HepG2 (cell line): ENCODE data around the gene CMIP. TPM values are rescaled to one million over a fixed set of nuclear protein-coding genes. Genes with fewer than 3 reads are reported as not detected.

ENCODE experiments used
- BRD4 ChIP-seq: sonication (generic); formaldehyde crosslinking; IDR thresholded peaks from 2 replicates; pipeline ENCODE4 v1.4.0; 2020; ENCODE audit warnings: missing genetic modification reagents
- EHMT2 ChIP-seq: fragments of 200-600 bp; sonication (generic); IDR thresholded peaks from 2 replicates; pipeline ENCODE4 v1.7.0; 2017; ENCODE audit warnings: antibody characterized with exemption, low read depth, low read length, borderline replicate concordance
- FOSL2 ChIP-seq: sonication (generic); formaldehyde crosslinking; IDR thresholded peaks from 2 replicates; pipeline ENCODE4 v1.4.0; 2020; ENCODE audit warnings: missing genetic modification reagents
- GTF3A ChIP-seq: sonication (generic); formaldehyde crosslinking; conservative IDR thresholded peaks from 2 replicates; pipeline ENCODE4 v1.4.0; 2020; ENCODE audit warnings: mild to moderate bottlenecking, missing genetic modification reagents
- JUN ChIP-seq: sonication (generic); formaldehyde crosslinking; IDR thresholded peaks from 2 replicates; pipeline ENCODE4 v1.4.0; 2020; ENCODE audit warnings: mild to moderate bottlenecking, missing genetic modification reagents
- KMT2A ChIP-seq: sonication (generic); formaldehyde crosslinking; IDR thresholded peaks from 2 replicates; pipeline ENCODE4 v1.4.0; 2020; ENCODE audit warnings: missing genetic modification reagents
- POLR2G ChIP-seq: fragments of 200-400 bp; formaldehyde crosslinking; IDR thresholded peaks from 2 replicates; pipeline ENCODE4 v1.6.1; 2018; ENCODE audit warnings: mild to moderate bottlenecking, low read depth, low read length, moderate library complexity
- SALL1 ChIP-seq: sonication (generic); formaldehyde crosslinking; IDR thresholded peaks from 2 replicates; pipeline ENCODE4 v1.8.0; 2022; ENCODE audit warnings: mild to moderate bottlenecking, missing genetic modification reagents
- SP1 ChIP-seq, 2 experiments: fragments of 450-650 bp in 1 of 2; sonication (generic) in 1 of 2; formaldehyde crosslinking in 1 of 2; IDR thresholded peaks; 2 replicates each; pipeline versions ENCODE4 v1.4.0 to v1.6.1; 2016 to 2020; ENCODE audit warnings: missing genetic modification reagents in 1 of 2
- TOPORS ChIP-seq: sonication (generic); formaldehyde crosslinking; IDR thresholded peaks from 2 replicates; pipeline ENCODE4 v1.8.0; 2023; ENCODE audit warnings: mild to moderate bottlenecking, missing genetic modification reagents
- U2AF2 ChIP-seq: fragments of 200-400 bp; formaldehyde crosslinking; IDR thresholded peaks from 2 replicates; pipeline ENCODE4 v1.6.1; 2017; ENCODE audit warnings: low read depth, mild to moderate bottlenecking, low read length
- ZMYM4 ChIP-seq: sonication (generic); formaldehyde crosslinking; IDR thresholded peaks from 2 replicates; pipeline ENCODE4 v1.8.1; 2023; ENCODE audit warnings: mild to moderate bottlenecking, missing genetic modification reagents
- ZNF121 ChIP-seq: sonication (generic); formaldehyde crosslinking; IDR thresholded peaks from 2 replicates; pipeline ENCODE4 v1.5.0; 2020; ENCODE audit warnings: mild to moderate bottlenecking, missing genetic modification reagents
- ZNF317 ChIP-seq: sonication (generic); formaldehyde crosslinking; IDR thresholded peaks from 2 replicates; pipeline ENCODE4 v1.5.0; 2020; ENCODE audit warnings: mild to moderate bottlenecking, missing genetic modification reagents
- ZNF777 ChIP-seq: sonication (generic); formaldehyde crosslinking; IDR thresholded peaks from 2 replicates; pipeline ENCODE4 v1.4.0; 2020; ENCODE audit warnings: missing genetic modification reagents
- ZNF780A ChIP-seq: sonication (generic); formaldehyde crosslinking; IDR thresholded peaks from 2 replicates; pipeline ENCODE4 v1.8.0; 2022; ENCODE audit warnings: mild to moderate bottlenecking, missing genetic modification reagents, moderate library complexity
- ZNF781 ChIP-seq: sonication (generic); formaldehyde crosslinking; IDR thresholded peaks from 2 replicates; pipeline ENCODE4 v1.5.1; 2020; ENCODE audit warnings: borderline replicate concordance, mild to moderate bottlenecking, missing genetic modification reagents; ENCODE audit errors: not compliant biosample characterization
- polyA plus RNA-seq, 8 experiments: library from polyadenylated mRNA; depleted of rRNA in 3 of 8; stranded (reverse) in 7 of 8; unstranded in 1 of 8; fragments of >200 nt; fragmentation: Illumina TruSeq in 4 of 8; extraction: Trizol in 4 of 8; gene quantifications; 2 replicates each; pipeline versions ENCODE4 v1.2.1 to v1.2.3, GENCODE V29; 2011 to 2016; ENCODE audit warnings: low read depth in 4 of 8, missing spikeins in 1 of 8, mixed read lengths in 1 of 8; ENCODE audit not compliant: insufficient read depth in 1 of 8
- total RNA-seq, 5 experiments: library from RNA; depleted of rRNA; stranded (reverse); fragments of >200 nt; fragmentation: Illumina TruSeq; extraction: Trizol; gene quantifications; 2 replicates each; pipeline ENCODE4 v1.2.3, GENCODE V29; 2016; ENCODE audit warnings: low read depth in 1 of 5
- TF ChIP-seq, protein P1 (sequence below): sonication (generic); formaldehyde crosslinking; IDR thresholded peaks from 2 replicates; pipeline ENCODE4 v1.9.0; 2021; ENCODE audit warnings: missing genetic modification reagents, borderline replicate concordance
- TF ChIP-seq, protein P2 (sequence below): fragments of 450-650 bp; IDR thresholded peaks from 2 replicates; pipeline ENCODE4 v1.6.1; 2017; ENCODE audit warnings: mild to moderate bottlenecking
- TF ChIP-seq, protein P3 (sequence below): sonication (generic); formaldehyde crosslinking; IDR thresholded peaks from 2 replicates; pipeline ENCODE4 v1.4.0; 2020; ENCODE audit warnings: mild to moderate bottlenecking, low read depth, missing genetic modification reagents
- TF ChIP-seq, protein P4 (sequence below): IDR thresholded peaks from 2 replicates; pipeline ENCODE4 v1.6.1; 2016

The CMIP gene
- total and polyA plus RNA-seq, 2 of the 13 experiments (the other 11 are each of a cell fraction or from before 2014, with no cell fraction given), result 10.9 to 18.1 TPM

DNA sequence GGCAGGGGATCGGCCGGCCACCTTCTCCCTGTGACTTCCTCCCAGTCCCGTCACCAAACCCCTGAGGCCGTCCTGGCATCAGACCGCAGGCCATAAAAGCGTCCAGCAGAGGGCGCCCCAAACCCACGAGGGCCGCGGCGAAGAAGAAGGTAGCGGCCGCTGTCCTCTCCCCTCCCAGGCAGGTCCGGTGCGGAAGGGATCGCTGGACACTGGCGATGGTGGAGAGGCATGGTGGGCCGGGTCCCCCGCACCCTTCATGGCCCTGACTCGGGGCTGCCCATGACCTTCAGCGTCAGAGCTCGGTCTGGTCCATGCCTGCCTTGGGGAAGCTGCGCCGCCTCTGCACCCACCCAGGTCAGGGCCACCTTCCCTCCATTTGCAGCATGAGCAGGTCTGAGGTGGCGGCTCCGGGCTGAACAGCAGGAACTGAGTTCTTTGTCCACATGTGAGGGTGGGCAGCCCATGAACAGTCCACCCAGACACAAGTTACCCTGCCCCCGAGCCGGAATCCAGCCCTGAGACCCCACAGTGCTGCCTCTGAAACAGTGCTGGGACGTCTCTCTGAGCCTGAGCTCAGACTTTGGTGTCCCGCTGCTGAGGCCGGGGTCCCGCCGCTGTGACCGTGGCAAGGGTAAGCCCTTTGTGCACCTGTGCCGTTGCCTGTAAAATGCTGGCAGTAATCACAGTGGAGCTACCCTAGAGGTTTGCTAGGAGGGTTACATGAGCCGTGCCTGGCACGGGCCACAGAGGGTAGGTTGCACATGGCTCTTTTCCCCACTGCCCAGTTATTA lies 40.8 kb upstream of the CMIP start (continued):
- peak; percentile 97; the same call in 1 of the 2 replicates for TF ChIP-seq GTF3A (CRISPR knock-in tag)
- no peak for TF ChIP-seq U2AF2
- TF ChIP-seq, protein P1, sequence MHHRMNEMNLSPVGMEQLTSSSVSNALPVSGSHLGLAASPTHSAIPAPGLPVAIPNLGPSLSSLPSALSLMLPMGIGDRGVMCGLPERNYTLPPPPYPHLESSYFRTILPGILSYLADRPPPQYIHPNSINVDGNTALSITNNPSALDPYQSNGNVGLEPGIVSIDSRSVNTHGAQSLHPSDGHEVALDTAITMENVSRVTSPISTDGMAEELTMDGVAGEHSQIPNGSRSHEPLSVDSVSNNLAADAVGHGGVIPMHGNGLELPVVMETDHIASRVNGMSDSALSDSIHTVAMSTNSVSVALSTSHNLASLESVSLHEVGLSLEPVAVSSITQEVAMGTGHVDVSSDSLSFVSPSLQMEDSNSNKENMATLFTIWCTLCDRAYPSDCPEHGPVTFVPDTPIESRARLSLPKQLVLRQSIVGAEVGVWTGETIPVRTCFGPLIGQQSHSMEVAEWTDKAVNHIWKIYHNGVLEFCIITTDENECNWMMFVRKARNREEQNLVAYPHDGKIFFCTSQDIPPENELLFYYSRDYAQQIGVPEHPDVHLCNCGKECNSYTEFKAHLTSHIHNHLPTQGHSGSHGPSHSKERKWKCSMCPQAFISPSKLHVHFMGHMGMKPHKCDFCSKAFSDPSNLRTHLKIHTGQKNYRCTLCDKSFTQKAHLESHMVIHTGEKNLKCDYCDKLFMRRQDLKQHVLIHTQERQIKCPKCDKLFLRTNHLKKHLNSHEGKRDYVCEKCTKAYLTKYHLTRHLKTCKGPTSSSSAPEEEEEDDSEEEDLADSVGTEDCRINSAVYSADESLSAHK (CRISPR knock-in tag), result peak; percentile 28; the same call in 1 of the 2 replicates
- TF ChIP-seq, protein P2, sequence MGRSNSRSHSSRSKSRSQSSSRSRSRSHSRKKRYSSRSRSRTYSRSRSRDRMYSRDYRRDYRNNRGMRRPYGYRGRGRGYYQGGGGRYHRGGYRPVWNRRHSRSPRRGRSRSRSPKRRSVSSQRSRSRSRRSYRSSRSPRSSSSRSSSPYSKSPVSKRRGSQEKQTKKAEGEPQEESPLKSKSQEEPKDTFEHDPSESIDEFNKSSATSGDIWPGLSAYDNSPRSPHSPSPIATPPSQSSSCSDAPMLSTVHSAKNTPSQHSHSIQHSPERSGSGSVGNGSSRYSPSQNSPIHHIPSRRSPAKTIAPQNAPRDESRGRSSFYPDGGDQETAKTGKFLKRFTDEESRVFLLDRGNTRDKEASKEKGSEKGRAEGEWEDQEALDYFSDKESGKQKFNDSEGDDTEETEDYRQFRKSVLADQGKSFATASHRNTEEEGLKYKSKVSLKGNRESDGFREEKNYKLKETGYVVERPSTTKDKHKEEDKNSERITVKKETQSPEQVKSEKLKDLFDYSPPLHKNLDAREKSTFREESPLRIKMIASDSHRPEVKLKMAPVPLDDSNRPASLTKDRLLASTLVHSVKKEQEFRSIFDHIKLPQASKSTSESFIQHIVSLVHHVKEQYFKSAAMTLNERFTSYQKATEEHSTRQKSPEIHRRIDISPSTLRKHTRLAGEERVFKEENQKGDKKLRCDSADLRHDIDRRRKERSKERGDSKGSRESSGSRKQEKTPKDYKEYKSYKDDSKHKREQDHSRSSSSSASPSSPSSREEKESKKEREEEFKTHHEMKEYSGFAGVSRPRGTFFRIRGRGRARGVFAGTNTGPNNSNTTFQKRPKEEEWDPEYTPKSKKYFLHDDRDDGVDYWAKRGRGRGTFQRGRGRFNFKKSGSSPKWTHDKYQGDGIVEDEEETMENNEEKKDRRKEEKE, result no peak
- peak; percentile 88 for TF ChIP-seq ZNF781 (CRISPR knock-in tag)
- TF ChIP-seq ZNF121 (CRISPR knock-in tag), result peak; percentile 23
- no peak for TF ChIP-seq TOPORS
- TF ChIP-seq, protein P3, sequence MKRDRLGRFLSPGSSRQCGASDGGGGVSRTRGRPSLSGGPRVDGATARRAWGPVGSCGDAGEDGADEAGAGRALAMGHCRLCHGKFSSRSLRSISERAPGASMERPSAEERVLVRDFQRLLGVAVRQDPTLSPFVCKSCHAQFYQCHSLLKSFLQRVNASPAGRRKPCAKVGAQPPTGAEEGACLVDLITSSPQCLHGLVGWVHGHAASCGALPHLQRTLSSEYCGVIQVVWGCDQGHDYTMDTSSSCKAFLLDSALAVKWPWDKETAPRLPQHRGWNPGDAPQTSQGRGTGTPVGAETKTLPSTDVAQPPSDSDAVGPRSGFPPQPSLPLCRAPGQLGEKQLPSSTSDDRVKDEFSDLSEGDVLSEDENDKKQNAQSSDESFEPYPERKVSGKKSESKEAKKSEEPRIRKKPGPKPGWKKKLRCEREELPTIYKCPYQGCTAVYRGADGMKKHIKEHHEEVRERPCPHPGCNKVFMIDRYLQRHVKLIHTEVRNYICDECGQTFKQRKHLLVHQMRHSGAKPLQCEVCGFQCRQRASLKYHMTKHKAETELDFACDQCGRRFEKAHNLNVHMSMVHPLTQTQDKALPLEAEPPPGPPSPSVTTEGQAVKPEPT (CRISPR knock-in tag), result peak; percentile 79; the same call in 1 of the 2 replicates
- TF ChIP-seq BRD4, result no peak
- TF ChIP-seq ZNF780A, result no peak
- TF ChIP-seq JUN (CRISPR knock-in tag), result peak; percentile 71
- TF ChIP-seq POLR2G, result 0 out of 2 replicates have a peak, but pooled peaks have one; percentile 23
- TF ChIP-seq SALL1 (CRISPR knock-in tag), result peak; percentile 88; the same call in 1 of the 2 replicates
- peak; percentile 71 for TF ChIP-seq FOSL2 (CRISPR knock-in tag)
- TF ChIP-seq ZNF777 (CRISPR knock-in tag), result peak; percentile 68
- TF ChIP-seq, protein P4, sequence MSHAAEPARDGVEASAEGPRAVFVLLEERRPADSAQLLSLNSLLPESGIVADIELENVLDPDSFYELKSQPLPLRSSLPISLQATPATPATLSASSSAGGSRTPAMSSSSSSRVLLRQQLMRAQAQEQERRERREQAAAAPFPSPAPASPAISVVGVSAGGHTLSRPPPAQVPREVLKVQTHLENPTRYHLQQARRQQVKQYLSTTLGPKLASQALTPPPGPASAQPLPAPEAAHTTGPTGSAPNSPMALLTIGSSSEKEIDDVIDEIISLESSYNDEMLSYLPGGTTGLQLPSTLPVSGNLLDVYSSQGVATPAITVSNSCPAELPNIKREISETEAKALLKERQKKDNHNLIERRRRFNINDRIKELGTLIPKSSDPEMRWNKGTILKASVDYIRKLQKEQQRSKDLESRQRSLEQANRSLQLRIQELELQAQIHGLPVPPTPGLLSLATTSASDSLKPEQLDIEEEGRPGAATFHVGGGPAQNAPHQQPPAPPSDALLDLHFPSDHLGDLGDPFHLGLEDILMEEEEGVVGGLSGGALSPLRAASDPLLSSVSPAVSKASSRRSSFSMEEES (CRISPR knock-in tag), result peak; percentile 45; the same call in 1 of the 2 replicates
- TF ChIP-seq KMT2A, result peak; percentile 62
- TF ChIP-seq EHMT2, result no peak
- TF ChIP-seq SP1 (IDR thresholded peaks at IDR 0.05), result no peak
- TF ChIP-seq SP1 (CRISPR knock-in tag; IDR thresholded peaks at IDR 0.05), result peak; percentile 25; the same call in 1 of the 2 replicates
- TF ChIP-seq ZNF317 (CRISPR knock-in tag), result peak; percentile 48; the same call in 1 of the 2 replicates
- TF ChIP-seq ZMYM4, result 0 out of 2 replicates have a peak, but pooled peaks have one; percentile 66
